KG1 (cell line): ENCODE measurements around the gene VPS8.

Source experiments
- DNase-seq: peaks from one replicate; lab custom pipeline; 2025; lab: John Stamatoyannopoulos, UW

VPS8 gene, protein sequence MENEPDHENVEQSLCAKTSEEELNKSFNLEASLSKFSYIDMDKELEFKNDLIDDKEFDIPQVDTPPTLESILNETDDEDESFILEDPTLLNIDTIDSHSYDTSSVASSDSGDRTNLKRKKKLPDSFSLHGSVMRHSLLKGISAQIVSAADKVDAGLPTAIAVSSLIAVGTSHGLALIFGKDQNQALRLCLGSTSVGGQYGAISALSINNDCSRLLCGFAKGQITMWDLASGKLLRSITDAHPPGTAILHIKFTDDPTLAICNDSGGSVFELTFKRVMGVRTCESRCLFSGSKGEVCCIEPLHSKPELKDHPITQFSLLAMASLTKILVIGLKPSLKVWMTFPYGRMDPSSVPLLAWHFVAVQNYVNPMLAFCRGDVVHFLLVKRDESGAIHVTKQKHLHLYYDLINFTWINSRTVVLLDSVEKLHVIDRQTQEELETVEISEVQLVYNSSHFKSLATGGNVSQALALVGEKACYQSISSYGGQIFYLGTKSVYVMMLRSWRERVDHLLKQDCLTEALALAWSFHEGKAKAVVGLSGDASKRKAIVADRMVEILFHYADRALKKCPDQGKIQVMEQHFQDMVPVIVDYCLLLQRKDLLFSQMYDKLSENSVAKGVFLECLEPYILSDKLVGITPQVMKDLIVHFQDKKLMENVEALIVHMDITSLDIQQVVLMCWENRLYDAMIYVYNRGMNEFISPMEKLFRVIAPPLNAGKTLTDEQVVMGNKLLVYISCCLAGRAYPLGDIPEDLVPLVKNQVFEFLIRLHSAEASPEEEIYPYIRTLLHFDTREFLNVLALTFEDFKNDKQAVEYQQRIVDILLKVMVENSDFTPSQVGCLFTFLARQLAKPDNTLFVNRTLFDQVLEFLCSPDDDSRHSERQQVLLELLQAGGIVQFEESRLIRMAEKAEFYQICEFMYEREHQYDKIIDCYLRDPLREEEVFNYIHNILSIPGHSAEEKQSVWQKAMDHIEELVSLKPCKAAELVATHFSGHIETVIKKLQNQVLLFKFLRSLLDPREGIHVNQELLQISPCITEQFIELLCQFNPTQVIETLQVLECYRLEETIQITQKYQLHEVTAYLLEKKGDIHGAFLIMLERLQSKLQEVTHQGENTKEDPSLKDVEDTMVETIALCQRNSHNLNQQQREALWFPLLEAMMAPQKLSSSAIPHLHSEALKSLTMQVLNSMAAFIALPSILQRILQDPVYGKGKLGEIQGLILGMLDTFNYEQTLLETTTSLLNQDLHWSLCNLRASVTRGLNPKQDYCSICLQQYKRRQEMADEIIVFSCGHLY (N-terminal part only)

DNA sequence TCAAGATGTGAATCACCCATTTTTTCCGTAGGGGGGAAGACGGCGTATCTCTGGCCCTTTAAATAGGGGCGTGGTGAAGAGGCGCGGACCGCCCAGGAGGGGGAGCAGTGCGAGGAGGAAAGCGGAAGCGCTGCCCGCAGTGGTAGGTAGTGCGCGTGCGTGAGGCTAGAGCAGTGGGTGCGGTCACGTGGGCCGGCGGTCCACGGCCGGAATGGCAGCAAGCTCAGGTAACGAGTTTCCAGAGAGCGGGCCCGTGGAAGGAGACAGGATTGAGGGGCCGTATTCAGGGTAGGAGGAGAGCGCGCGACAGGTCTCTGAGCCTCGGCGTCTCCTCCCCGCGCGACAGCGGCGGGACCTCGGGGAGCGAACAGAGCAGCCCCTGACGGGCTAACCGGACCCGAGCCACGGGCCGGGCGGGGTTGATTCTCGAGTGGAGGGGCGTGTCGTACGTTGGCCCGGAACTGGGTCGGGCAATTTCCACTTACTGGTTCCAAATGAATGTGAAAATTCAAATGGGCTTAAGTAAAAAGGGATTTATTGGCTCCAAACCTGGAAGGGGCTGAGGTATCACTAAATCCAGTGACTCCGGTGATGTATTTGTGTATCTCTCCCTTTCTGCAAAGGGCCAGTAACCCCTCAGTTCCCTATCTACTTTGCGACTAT lies at the start of gene VPS8:
Gene VPS8, plus strand, starts transcription at position 168 of the 663 bp plus-strand sequence. CDS start 12,467 bp downstream, outside the sequence.
- peak; percentile 91 for DNase-seq

DNA sequence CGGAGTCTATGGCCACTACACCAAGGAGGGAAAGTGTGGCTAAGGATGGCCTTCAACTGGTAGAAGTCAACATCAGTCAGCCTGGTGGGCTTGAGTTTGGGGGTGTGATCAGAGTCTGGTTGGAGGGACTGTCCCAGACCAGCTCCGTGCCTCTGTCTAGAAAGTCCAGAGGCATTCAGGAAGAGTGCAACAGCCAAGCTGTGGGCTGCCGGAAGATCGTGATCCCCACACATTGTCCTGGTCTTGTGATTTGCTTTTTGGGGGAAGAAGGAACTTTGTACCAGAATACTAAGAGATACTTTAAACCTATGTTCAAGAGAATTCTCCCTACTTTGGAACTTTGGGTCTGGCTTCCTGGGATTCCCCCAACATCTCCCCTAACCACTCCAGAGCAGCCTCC lies 47.8 kb upstream of the VPS8 start:
- DNase-seq = no peak

DNA sequence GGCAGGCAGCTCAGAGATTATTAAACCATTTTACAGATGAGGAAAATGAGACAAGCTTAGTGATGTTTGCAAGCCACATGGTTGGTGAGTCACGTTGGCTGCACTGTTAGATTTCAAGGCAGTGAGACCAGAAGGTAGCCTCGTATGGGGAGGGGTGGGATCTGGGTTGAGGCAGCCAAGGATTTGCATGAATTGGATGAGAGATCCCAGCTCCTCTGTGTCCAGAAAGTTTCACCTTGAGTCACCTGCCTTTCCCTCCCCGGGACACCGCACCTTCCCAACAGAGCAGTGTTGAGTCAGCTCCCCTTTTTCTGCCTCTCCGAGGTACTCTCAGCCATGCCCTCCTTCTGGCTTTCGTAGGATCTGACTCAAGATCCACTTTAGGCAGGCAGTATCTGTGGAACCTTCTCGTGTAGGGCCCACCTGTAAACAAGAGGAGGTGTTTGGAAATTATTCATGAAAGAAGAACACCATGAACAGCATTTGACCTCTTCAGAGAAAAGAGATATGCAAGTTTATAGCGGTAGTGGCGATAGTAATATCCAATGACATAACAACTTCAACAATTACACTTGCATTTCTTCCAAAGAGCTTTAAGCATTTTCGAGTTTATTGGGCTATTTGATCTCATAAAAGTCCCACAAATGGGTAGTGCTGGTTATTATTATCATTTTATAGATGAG lies 46.8 kb upstream of the VPS8 start:
- no peak for DNase-seq

DNA sequence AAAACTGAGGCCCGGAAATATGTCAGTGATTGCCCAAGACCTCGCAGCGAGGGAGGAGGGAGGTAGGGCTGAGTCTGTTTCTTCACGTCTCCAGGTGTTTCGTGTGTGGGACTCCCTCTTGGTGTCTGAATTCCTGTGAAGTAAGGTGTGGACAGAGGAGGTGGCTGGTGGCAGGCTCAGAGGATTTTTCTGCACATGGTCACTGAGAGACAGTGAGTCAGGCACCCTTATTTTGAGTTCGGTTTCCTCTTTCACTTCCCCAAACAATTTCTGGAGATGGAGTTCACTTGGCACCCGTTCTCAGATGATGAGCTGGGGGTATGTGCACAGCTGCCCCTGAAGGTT lies 46.3 kb upstream of the VPS8 start:
- DNase-seq = no peak

DNA sequence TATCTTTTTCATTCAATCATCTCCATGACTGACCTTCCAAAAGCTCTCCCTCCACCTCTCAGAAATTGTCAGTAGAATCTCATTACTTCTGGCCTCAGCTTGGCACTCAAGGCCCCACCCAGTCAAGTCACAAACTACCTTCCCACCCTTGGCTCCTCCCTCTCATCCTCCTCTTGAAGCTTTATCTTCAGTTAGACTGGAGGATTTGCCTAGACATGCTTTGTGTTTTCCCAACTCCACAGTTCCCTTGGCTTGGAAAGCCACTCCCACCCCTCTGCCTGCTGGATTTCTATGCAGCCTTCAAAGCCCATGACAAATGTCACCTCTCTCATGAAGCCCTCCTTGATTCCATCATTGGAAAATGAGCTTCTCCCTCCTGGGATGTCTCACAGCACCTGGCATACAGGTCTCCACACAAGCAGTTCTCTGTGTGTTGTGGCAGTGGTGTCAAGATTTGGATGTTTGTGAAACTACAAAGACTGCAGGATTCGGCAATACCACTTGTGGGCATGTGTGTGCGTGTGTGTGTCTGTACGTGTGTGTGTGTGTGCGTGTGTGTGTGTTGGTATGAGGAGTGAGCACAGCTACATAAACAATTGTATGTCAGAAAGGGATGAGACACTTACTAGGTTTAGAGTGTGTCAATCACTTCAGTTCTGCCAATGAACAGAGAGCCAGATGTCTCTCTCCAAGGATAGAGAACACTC lies 45.3 kb upstream of the VPS8 start:
- DNase-seq = no peak

DNA sequence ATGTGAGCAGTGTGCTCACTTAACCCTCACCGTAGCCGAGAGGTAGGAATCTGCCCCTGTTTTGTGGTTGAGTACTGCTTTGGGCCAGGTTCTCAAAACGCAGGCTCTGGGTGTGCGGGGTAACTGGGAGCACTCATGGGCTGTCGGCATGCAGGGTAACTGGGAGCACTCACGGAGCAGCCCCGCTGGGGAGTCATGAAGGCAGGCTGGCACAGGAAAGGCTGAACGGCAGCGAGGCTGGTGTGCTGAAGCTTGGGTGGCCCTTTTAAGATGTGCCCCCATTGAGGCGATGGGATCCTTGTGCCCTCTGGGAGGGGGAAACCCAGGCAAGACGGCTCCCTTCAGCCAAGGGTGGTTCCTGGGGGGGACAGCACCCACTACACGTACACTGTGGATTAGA lies 44.6 kb upstream of the VPS8 start:
- DNase-seq = no peak

DNA sequence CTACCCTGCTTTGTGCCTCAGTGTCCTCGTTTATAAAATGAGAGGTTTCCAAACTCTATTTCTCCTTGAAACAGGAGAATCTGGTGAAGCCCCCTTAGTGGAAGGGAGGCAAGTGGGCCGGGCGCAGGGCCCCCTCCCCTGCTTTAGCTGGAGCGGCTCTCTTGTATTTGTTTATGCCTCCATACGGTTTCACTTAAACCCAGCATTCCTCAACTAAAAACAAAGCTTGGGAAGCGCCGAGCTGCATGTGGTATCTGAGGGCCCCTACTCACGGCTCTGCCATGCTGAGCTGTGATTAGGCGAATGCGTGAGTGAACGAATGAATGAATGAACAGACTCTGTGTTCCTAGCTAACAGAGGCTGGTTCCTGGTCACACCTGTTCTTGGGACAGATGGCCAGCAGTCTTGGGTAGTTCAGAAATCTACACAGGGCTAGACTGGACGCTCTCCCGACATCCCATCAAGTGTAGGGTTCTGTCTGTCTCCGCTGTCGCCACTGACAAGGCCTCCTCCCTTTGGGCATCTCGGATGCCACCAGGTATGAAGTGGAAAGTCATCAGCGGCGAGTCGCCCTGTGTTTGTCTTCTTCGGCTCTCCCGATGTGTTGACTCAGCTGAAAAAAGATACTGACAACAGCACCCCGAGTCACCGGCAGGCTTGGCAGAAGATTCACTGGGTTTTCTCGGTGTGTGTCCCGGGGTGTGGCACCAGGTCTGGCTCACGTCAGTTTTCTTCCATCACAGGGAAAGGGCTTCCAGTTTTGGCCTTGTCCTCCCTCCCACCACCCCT lies 42.4 kb upstream of the VPS8 start:
- no peak for DNase-seq

DNA sequence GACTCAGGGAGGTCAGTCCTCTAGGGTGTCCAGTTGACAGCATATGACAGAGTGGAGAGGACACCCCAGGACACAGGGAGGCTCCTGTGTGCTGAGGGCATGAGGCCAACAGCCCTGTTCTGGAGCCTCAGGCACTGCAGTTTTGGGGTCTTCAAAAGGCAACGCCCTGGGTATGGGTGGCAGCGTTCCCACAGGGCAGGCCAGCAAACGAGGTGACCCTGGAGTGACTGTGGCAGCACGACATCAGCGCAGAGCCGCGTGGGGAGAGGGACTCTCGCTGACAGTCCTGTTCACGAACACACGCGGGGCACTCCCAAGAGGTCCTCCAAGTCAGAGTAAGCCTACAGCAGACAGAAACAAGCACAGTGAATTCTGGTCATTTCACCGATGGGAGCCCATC lies 41.4 kb upstream of the VPS8 start:
- no peak for DNase-seq

DNA sequence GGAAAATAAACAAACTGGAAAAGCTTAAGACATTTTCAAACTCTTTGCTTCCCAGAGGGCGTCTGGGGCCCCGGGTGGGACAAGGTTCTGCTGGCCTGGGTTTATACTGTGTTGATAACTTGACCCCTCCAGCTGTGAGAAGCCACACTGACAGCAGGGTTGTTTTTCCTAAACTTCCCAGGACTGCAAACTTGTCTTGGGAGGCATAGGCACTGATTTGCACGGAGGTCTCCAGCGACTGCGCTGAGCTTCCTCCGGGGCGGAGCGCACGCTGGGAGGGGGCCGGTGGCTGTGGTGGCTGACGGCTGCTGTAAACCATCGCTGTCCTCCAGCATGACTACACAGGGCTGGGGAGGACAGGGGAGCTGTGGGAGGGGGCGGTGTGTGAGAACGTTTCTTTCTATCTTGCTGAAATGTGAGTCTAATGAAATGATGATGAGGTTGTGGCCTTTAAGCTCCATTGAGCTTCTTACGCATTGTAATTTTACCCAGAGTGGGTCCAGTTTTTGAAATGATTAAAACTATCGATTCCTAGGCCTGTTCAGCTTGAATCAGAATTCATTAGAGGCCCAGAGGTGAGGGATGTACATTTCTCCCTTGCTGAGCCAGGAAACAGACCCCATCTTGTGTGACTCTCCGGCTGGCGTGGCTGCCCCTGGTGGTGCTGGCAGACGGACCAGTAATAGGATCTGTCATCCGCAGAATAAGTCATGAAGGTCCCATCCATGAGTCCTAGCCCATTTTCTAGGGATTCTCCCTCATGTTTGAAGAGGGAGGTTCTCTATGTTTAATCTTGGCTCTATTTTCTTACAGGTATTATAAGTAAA lies 40.5 kb upstream of the VPS8 start:
- DNase-seq = no peak

DNA sequence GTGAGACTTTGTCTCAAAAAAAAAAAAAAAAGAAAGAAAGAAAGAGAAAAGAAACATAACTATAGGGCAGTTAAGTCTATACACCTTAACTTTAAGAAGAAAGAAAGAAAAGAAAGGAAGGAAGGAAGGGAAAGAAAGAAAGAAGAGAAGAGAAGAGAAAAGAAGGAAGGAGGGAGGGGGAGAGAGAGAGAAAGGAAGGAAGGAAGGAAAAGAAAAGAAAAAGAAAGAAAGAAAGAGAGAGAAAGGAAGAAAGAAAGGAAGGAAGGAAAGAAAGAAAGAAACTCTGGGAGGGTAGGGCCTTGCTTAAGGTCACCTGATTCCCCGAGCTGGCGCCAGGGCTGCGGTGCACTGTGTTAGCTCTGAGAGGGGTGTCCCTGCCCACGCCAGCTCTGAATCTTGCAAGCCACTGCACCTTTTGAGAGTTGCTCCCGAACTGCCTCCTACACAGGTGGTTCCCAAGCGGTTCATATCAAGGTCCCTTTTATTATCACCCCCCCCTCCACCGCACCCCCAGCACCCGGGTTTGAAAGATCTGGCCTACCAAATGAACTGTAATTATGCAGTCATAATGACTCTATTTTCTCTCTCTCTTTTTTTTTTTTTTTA lies 39.2 kb upstream of the VPS8 start:
- DNase-seq = no peak

DNA sequence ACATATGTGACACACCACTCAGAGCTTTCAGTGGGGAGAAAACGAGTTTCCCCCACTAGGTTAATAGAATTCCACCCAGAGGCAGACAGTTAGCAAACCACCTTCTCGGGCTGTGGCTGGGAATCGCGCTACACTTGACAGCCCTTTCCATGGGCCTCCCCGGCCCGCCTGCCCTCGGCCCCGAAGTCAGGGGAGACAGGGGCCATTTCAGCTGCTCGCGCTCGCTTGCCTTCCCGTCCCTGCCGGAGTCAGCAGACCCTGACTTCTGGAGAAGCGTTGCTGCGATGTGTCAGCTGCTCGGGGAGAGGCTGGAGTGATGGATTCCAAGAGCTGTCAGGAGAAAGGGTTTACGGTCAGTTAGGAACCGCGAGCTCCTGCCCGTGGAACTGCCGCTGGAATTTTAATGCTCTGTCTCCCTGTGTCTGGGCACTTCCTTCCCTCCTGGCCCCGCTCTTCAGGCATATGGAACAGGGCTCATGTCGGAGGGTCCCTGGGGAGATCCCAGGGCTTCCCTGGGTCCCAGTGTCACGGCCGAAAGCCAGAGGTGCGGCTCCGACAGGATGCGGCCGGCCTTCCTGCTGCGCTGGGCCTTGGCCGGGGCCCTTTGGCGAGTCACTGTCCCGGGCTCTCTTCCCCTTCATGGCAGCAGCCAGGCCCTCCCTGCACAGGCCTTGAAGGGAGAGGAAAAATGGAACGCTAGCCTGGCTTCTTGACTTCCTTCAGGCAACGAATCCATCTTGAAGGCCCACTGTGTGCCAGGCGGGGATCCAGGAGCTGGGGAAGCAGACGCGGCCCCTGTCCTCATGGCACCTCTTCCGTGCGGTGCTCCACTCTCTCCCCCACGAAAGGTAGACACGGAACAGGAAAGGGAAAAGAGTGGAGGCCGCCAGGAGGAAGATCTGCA lies 38.4 kb upstream of the VPS8 start:
- DNase-seq = no peak

DNA sequence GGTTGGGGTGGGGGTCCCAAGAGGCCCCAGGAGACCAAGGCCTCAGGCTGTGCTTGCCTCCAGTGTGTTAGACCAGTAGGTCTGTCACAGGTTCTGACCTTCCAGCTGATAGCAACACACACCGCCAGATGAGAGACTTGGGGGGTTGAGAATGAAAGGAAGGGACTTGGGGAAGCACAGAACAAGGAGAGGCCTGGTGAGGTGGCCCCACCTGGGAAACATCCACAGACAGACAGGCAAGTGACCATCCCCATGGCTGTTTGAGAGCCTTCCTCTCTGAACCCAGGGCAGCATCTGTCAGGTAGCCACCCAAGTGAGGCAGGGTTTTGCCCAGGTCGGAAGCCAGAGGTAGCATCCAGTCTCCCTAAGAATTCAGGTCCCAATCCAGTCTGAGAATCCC lies 35.0 kb upstream of the VPS8 start:
- no peak for DNase-seq

DNA sequence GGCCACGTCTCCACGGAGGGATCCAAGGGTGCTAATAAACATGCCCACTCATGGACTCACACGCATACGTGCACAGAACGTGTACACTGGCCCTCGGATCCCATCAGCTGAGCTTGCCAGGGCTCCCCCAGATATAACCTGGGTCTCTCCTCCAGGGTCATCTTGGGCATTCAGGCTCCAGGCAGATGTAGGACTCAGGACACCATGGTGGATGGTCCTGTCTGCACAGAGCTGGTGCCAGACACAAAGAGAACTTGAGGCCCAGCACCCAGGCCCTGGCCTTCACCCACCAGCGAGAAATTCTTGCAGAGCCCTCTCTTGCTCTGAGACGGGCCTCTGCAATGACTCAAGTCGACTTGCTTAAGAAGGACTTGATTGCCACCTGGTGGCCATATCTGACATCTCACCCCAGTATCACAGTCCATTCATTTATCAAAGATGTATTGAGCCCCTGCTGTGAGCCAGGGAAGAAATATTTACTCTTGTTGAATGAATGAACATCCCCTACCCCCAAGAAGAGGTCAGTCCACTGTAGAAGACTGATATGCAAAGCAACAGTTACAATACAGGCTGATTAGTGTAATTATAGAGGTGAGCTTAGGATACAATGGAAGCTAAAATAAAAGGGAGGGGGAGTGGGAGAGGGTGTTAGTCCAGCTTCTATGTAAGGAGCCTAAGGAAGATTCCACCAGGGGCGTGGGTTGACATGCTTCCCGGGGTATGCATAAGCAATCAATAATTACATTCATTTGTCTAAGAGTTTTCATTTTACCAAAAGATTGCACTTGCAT lies 34.2 kb upstream of the VPS8 start:
- peak; percentile 39 for DNase-seq

DNA sequence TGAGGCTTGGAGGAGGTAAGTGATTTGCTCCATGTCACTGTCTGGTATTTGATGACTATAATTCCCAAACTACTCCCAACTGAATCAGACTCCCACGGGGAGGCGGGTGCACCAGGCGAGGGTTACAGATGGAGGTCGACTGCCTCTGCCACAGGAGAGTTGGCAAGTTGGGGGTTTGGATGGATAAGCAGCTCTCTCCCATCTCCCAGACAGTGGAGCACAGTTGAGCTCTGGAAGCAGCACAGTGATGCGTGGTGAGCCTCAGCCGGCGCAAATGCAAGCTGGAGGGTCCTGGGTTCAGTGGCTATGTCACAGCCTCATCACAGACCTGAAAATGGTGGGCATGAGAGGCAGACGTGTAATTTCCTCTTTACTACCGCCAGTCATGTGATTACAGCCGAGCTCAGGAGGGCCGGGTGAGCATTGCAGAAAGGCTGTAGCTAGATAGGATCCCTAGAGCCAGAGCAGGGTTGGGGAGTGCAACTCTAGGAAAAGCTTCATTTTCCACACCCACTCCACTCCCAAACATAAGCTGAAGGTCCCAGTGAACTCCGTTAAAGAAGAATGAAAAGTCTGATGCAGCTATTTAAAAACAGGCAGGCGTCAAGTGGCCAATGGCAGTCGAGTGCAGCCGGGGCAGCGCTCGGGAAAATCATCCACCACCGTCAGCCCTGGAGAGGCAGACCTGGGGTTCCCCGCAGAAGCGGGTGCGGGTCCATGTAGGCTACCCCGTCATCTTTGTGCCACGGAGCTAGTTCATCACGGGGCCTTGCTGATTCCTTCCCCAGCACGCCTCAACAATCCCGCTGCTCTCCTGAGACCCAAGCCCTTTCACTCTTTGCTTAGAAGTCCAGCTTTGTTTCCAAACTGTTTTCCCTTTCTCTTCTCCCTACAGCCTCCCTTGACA lies 33.3 kb upstream of the VPS8 start:
- no peak for DNase-seq

DNA sequence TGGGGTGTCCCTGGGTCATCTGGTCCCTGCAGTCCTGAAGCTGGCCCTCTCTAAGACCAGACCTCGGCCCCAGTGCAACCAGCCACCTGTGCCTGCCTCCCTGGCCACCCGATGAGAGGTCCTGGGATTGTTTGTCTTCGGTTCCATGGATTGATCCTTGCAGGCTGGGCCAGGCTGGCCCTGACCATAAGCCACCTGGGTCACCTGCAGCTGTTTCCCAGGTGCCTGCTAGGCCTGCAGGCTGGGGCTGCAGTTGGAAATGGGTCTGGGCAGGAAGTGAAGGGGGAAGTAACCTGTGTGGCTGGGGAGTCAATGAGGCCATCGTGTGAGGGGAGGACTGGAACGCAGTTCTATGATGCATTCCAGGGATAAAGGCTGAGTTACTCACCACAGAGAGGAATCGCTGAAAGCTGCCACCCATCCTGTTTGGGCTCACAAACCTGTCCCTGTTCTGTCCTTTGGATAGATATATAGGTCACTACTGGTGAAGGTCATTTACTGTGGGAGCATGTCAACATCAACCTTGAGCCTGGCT lies 30.9 kb upstream of the VPS8 start:
- no peak for DNase-seq
